Measurements from ENCODE around the gene STARD13.

GRCh38 chr13:33219926-33220325 lies 65.6 kb downstream of the STARD13 start:
- TF ChIP-seq CTCF (IDR thresholded peaks at IDR 0.05) (no peak), POLR2A (IDR thresholded peaks at IDR 0.05) (no peak), POLR2AphosphoS5 (IDR thresholded peaks at IDR 0.05) (no peak)
